ENCODE results near the gene P2RX4. TPM values are rescaled to one million over a fixed set of nuclear protein-coding genes. Genes with fewer than 3 reads are reported as not detected.

P2RX4 gene
- total RNA-seq, 2 donors from 2014 or later, result 11.5 to 21.1 TPM

DNA sequence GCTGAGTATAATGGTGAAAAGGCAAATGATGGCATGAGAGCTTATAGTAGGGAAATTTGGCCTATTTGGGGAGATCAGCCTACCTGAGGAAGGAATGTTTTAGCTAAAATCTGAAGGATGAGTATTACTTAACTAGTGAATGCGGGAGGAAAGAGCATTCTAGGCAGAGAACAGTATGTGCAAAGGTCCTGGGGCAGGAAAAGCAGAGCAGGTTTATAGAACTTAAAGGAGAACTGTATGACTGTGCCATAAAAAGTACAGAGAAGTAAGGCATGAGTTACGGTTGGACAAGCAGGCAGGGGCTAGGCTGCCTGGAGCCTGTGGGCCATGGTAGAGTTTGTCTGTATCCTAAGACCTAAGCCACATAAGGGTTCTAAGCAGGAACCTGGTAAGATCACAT lies 21.7 kb upstream of the P2RX4 start:
- no peak overlapping the region for H3K9ac ChIP-seq (ENCODE audit: extremely low read depth, low read length, poor library complexity, severe bottlenecking)
- DNase-seq, result no peak
- no peaks in the 10 kb centered on the region for H3K36me3 ChIP-seq (ENCODE audit: control insufficient read depth, insufficient read depth, low read length)
- no peak for TF ChIP-seq CTCF (conservative IDR thresholded peaks at IDR 0.05)
- H3K27me3 ChIP-seq (ENCODE audit: control insufficient read depth, insufficient read depth, low read length, poor library complexity, severe bottlenecking), result no peaks in the 10 kb centered on the region
- Mint-ChIP-seq H3K27me3 (ENCODE audit: insufficient read depth) (peaks cover 2% of the 10 kb centered on the region), H3K27ac (no peak overlapping the region), H3K4me1 (no peaks in the 10 kb centered on the region), H3K36me3 (ENCODE audit: low read depth) (no peaks in the 10 kb centered on the region), H3K9me3 (no peaks in the 10 kb centered on the region), H3K4me3 (no peak overlapping the region)
- no peaks in the 10 kb centered on the region for H3K9me3 ChIP-seq (ENCODE audit: control insufficient read depth, low read length)
- WGBS, 2 experiments (ENCODE audit: insufficient coverage in 1 of 2, insufficient read length in 1 of 2), result 90 to 100% methylated on average over 2 of the region's 2 CpGs
- no peaks in the 10 kb centered on the region for H3K4me1 ChIP-seq (ENCODE audit: control insufficient read depth, insufficient read depth, low read length)
- H3K4me3 ChIP-seq (ENCODE audit: low read length), result no peak overlapping the region
- H3K27ac ChIP-seq (ENCODE audit: low read depth, low read length), result no peak overlapping the region

DNA sequence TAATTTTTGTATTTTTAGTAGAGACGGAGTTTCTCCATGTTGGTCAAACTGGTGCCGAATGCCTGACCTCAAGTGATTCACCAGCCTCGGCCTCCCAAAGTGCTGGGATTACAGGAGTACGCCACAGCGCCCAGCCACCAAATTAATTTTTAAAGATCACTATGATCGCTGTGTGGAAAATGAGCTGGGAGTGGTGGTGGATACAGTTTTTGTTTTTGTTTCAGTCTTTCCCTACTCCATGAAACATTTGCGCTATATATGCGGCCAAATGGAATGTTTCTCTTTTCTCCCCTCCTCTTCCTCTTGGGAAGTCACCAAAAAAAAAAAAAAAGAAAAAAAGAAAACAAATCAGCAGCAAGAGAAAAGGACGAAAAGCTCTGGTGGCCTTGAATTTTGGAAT lies 20.8 kb upstream of the P2RX4 start:
- Histone ChIP-seq H3K4me1 (ENCODE audit: control insufficient read depth, insufficient read depth, low read length) (no peaks in the 10 kb centered on the region), H3K4me3 (ENCODE audit: low read length) (no peak overlapping the region), H3K36me3 (ENCODE audit: control insufficient read depth, insufficient read depth, low read length) (no peaks in the 10 kb centered on the region), H3K9me3 (ENCODE audit: control insufficient read depth, low read length) (no peaks in the 10 kb centered on the region), H3K27ac (ENCODE audit: low read depth, low read length) (no peak overlapping the region), H3K27me3 (ENCODE audit: control insufficient read depth, insufficient read depth, low read length, poor library complexity, severe bottlenecking) (no peaks in the 10 kb centered on the region), H3K9ac (ENCODE audit: extremely low read depth, low read length, poor library complexity, severe bottlenecking) (no peak overlapping the region)
- Mint-ChIP-seq H3K27ac (no peak overlapping the region), H3K27me3 (ENCODE audit: insufficient read depth) (peaks cover 2% of the 10 kb centered on the region), H3K9me3 (no peaks in the 10 kb centered on the region), H3K36me3 (ENCODE audit: low read depth) (no peaks in the 10 kb centered on the region), H3K4me1 (no peaks in the 10 kb centered on the region), H3K4me3 (no peak overlapping the region)
- DNase-seq, result no peak
- TF ChIP-seq CTCF (conservative IDR thresholded peaks at IDR 0.05), result no peak
- WGBS, 2 experiments (ENCODE audit: insufficient coverage in 1 of 2, insufficient read length in 1 of 2), result 88 to 94% methylated on average over 4 to 8 of the region's 9 CpGs

DNA sequence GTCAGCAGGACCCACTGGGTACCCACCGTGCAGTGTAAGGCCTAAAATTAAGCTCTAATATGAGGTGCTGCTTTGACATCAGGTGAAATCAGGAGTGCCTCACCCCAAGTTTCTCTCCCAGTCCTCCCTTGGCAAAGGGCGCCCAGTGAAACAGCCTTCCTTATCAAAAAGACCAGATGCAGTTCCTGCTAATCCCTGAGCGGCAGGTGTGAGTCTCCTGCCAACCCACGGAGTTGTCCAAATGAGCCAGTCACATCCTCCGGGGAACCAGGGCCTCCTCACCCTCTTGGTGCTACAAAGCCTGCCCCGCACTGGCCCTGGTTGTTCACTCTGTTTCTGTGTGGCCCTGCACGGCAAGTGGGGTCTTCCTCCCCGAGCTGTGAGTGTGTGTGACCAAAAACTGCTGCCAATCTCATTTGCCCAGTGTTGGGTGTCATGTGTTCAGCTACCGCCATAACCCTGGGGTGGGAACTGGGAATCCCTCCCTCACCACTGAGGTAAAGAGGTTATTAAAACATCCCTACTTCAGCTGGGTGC lies 20.2 kb upstream of the P2RX4 start:
- Mint-ChIP-seq H3K9me3 (no peaks in the 10 kb centered on the region), H3K27ac (no peak overlapping the region), H3K4me1 (no peaks in the 10 kb centered on the region), H3K36me3 (ENCODE audit: low read depth) (no peaks in the 10 kb centered on the region), H3K27me3 (ENCODE audit: insufficient read depth) (peaks cover 2% of the 10 kb centered on the region), H3K4me3 (no peak overlapping the region)
- 89 to 93% methylated on average over 7 to 9 of the region's 9 CpGs for WGBS, 2 experiments (ENCODE audit: insufficient coverage in 1 of 2, insufficient read length in 1 of 2)
- Histone ChIP-seq H3K4me1 (ENCODE audit: control insufficient read depth, insufficient read depth, low read length) (no peaks in the 10 kb centered on the region), H3K9me3 (ENCODE audit: control insufficient read depth, low read length) (no peaks in the 10 kb centered on the region), H3K27me3 (ENCODE audit: control insufficient read depth, insufficient read depth, low read length, poor library complexity, severe bottlenecking) (no peaks in the 10 kb centered on the region), H3K4me3 (ENCODE audit: low read length) (no peak overlapping the region), H3K9ac (ENCODE audit: extremely low read depth, low read length, poor library complexity, severe bottlenecking) (no peak overlapping the region), H3K27ac (ENCODE audit: low read depth, low read length) (no peak overlapping the region), H3K36me3 (ENCODE audit: control insufficient read depth, insufficient read depth, low read length) (no peaks in the 10 kb centered on the region)
- peak; percentile 65 for DNase-seq
- peak; percentile 25 for TF ChIP-seq CTCF (conservative IDR thresholded peaks at IDR 0.05)
